ENCODE results near the gene PLP2. TPM values are rescaled to one million over a fixed set of nuclear protein-coding genes. Genes with fewer than 3 reads are reported as not detected.

Gene PLP2
- total RNA-seq, 3 donors from 2014 or later, result 96.1 to 152 (median 137) TPM

GRCh38 chrX:49188468-49189076 lies 16.9 kb downstream of the PLP2 start:
- TF ChIP-seq CTCF (IDR thresholded peaks at IDR 0.05), result no peak
- Histone ChIP-seq H3K36me3 (ENCODE audit: low read depth) (no peaks in the 10 kb centered on the region), H3K9me3 (no peaks in the 10 kb centered on the region), H3K4me1 (ENCODE audit: low read depth) (no peaks in the 10 kb centered on the region), H3K4me3 (no peak overlapping the region)
- no peak for ATAC-seq
- DNase-seq, result peak in 1 of 3 donors; percentile 39
- intact Hi-C loops (cut with DNase I, micrococcal nuclease), result no loop called here

- intact Hi-C loops (cut with DNase I, micrococcal nuclease), result no loop called here
- peak in 1 of 3 donors; percentile 51 for DNase-seq
- Histone ChIP-seq H3K9me3 (no peaks in the 10 kb centered on the region), H3K4me1 (ENCODE audit: low read depth) (no peaks in the 10 kb centered on the region), H3K4me3 (no peak overlapping the region), H3K36me3 (ENCODE audit: low read depth) (no peaks in the 10 kb centered on the region)
- no peak for ATAC-seq
- TF ChIP-seq CTCF (IDR thresholded peaks at IDR 0.05), result no peak
Measured at GRCh38 chrX:49189606-49190005, 17.9 kb downstream of the PLP2 start.

- Histone ChIP-seq H3K4me1 (ENCODE audit: low read depth) (no peaks in the 10 kb centered on the region), H3K4me3 (peak overlapping the region; percentile 26), H3K36me3 (ENCODE audit: low read depth) (no peaks in the 10 kb centered on the region), H3K9me3 (no peaks in the 10 kb centered on the region)
- peak; percentile 88 for ATAC-seq
- TF ChIP-seq CTCF (IDR thresholded peaks at IDR 0.05), result no peak
- intact Hi-C loops (cut with DNase I, micrococcal nuclease), result no loop called here
- DNase-seq, result peak; percentile 88 to 93 (median 89)
Measured at GRCh38 chrX:49190821-49191573, 19.3 kb downstream of the PLP2 start.

- Histone ChIP-seq H3K4me3 (peak overlapping the region; percentile 26), H3K9me3 (no peaks in the 10 kb centered on the region), H3K4me1 (ENCODE audit: low read depth) (no peaks in the 10 kb centered on the region), H3K36me3 (ENCODE audit: low read depth) (no peaks in the 10 kb centered on the region)
- no peak for DNase-seq
- no peak for TF ChIP-seq CTCF (IDR thresholded peaks at IDR 0.05)
- ATAC-seq, result peak; percentile 2
- intact Hi-C loops (cut with DNase I, micrococcal nuclease), result no loop called here
Measured at GRCh38 chrX:49191574-49192011, 19.9 kb downstream of the PLP2 start.

GRCh38 chrX:49192722-49193328 lies 21.1 kb downstream of the PLP2 start:
- H3K4me3 ChIP-seq, result no peak overlapping the region
- intact Hi-C loops (cut with DNase I, micrococcal nuclease), result no loop called here
- no peaks in the 10 kb centered on the region for H3K4me1 ChIP-seq (ENCODE audit: low read depth)
- DNase-seq, result peak in 1 of 3 donors; percentile 55
- ATAC-seq, result no peak
- H3K36me3 ChIP-seq (ENCODE audit: low read depth), result no peaks in the 10 kb centered on the region
- peak; percentile 20 for TF ChIP-seq CTCF (IDR thresholded peaks at IDR 0.05)
- H3K9me3 ChIP-seq, result no peaks in the 10 kb centered on the region

Measured in mucosa of descending colon (tissue), 3 donors.